NCI-H2171 treated with DMSO at 0.1 percent for 48 hours (cell line): ENCODE results near the gene SFMBT2.
"Not testable (repeated sequence)": the region's sequence is repeated elsewhere in the genome, so short reads cannot be mapped to it uniquely, and the experiment has no call there.

Experiments used
- DNase-seq: peaks from one replicate; lab custom pipeline; 2025; lab: John Stamatoyannopoulos, UW

Gene SFMBT2

DNA sequence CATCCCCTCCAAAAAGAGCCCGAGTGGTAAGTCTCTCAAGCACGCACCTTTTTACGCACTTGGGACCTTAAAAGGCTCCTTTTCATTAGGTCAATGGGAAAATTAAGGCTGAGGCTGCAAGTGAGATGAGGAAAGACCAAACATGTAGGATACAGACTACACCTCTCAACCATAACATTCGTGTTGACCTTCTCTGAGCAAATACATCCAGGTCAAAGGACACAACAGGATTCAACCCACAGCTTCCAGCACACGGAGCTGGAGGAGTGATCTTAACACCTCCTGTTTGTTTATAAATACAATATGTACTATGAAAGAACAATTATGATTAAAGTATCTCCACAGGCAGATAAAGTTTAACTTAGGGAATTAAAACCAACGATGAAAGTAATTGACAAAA lies 9.7 kb downstream of the SFMBT2 start:
- no peak for DNase-seq

DNA sequence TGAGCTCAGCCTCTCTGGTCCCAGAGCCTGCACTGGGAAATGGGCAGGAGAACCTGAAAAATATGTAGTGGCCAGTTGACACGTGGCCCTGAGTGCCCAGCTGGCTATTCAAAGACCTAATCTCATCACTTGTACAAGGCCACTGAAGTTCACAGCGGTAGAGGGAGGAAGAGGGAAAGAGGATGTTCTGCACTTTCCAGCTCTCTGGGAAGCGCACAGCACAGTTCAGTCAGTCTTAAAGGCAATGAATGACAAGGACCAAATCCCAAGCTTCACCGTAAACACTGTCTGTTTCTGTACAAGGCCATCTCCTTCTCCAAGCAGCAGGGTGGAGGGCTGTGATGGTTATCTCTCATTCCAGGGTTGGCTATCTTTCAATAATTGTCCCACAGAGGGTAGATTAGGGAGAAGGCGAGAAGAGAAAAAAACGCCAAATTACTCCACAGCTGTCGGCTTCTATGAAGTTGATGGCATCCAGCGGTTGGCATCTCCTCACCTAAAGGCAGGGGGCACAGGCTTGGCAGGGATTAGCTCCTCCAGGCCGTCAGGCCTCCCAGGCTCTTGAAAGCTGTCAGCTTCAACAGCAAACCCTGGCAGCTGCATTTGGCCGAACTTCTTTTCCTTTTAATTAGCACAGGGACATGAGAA lies 10.6 kb downstream of the SFMBT2 start:
- DNase-seq = no peak

DNA sequence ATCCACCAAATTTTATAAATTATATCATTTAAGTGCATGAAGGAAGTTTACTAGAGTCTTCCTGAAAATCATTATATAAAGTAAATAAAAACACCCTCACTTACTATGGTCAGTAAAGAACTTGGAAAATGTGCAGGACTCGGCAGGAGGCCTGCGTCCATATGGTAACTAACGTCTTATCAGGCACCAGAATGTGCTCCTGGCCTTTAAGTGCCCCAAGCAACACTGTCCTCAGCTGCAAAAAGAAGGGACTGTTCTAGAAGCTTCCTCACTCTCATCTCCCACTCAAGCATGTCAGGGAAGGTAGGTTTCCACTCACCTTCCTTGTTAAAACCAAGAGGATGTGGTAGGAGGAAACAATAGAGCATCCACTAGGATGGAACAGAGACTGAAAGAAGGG lies 11.3 kb downstream of the SFMBT2 start:
- DNase-seq = no peak

DNA sequence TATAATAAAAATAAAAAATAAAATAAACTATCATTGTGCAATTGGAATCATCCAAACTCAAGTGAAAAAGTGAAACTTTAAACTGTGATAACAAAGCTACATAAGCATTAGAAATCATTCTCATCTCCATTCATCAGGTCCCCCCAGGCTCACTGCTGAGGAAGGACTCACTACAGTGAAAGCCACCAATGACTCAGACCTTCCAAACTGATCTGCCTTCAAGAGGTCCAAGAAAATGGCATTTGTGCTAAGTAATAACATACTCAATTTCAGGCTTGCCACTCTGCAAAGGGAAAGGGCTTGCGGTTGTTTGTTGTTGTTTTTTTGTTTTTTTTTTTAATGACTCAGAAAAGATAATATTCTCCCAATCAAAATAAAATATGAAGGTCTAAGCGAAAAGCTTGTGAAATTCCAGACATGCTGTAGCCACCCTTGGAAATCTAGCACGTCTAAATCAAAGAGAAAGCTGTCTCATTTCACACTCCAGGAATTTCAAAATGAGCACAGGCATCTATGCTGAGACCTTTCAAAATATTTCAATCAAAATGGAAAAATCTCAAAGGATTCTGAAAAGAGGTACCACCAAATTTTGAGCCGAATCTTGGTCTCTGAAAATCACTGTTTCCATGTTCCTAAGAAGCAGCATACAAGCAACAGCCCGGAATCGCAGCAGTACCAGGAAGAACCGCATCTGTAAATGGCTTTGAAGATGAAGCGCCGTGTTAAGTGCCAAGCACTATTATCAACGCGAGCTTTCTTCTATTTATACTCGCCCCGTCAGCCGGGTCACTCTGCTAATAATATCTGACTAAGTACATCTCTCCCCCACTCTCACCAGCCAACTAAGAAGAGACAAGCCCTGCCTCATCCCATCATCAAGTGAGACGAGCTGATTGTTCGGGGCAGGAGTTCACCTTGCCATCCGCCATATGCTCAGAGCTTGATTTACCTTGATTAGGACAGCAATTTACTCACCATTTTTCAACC lies 13.5 kb downstream of the SFMBT2 start:
- no peak for DNase-seq

DNA sequence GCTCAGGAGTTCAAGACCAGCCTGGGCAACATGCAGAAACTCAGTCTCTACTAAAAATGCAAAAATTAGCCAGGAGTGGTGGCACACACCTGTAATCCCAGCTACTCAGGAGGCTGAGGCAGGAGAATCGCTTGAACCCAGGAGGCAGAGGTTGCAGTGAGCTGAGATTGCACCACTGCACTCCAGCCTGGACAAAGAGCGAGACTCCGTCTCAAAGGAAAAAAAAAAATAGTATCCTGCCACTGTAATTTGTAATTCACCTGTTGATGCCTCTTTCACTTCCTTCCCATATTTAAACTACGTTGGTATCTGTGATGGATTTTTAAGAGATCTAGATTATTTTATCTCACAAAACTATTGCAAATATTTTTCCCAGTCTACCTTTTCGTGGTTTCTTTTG lies 18.5 kb downstream of the SFMBT2 start:
- not testable (repeated sequence) for DNase-seq

DNA sequence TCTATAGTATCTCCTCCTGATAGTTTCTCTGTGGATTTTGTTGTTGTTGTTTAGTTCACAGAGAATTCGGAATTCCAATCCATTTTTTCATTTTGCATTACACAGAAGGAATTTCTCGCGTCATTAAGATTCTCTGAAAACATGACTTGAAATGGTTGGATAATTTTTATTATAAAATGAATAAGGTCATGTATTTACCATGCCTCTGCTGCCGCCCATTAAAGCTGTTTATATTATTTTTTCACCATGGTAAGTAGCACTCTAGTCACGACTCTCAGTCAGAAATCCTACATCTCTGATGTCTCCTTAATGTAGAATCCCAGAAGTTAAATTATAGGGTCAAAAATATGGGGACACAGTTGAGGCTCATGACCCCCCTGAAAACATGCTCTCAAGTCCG lies 19.1 kb downstream of the SFMBT2 start:
- DNase-seq = no peak

DNA sequence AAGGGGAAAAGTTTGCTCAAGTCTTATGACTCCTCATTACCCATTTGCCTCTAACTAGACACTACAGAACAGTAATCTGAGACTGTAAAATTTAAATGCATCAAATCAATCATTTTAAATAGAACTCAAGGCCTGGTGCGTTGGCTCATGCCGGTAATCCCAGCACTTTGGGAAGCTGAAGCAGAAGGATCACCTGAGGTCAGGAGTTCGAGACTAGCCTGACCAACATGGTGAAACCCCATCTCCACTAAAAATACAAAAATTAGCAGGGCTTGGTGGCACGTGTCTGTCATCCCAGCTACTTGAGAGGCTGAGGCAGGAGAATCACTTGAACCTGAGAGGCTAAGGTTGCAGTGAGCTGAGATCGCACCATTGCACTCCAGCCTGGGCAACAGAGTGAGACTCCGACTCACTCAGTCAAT lies 20.1 kb downstream of the SFMBT2 start:
- DNase-seq = not testable (repeated sequence)

DNA sequence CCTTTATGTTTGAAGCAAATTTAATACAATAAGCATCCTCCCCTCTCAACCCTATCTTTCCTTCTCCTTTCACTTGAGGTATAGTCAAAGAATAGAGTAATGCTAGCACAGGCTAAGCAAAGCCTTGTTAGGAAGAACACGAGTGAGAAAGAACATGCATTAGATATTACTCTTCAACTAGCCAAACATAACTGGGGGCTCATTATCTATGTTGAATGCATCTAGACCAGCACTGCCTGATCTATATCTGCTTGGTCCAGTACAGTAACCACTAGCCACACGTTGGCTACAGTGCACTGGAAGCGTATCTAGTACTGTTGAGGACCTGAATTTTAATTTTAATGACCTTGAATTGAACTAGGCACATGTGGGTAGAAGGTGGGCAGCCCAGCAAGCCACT lies 21.0 kb downstream of the SFMBT2 start:
- no peak for DNase-seq

DNA sequence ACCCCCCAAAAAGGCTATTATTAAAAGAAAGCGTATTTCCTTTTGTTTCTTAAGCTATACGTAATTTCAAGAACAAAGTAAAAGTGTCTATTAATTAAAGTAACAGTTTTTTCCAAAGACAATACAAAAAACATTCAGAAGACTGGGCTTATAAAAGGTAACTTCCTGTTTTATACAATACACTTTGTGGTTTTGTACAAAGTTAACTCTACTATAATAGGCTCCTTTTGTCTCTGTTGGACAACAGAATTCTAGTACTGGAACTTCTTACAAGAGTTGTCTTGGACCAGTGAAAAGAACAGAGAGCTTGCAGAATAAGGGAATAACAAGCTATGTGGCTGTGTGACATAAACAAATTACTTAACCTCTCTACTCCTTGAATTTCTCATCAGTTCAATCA lies 21.5 kb downstream of the SFMBT2 start:
- DNase-seq = no peak

DNA sequence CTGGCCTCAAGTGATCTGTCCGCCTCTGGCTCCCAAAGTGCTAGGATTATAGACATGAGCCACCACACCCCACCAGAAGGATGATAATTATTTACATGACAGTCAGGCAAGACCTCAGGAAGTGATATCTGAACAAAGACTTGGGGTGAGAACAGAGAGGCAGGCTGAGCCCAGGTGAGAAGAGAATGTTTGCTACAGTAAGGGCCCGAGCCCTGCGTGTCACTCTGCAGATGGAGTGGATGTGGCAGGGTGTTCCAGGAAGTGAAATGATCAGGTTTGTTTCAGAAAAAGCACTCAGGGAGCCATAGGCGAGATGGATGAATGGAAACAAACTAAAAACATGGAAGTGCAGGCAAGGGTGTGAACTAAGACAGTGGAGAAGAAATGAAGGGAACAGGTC lies 22.2 kb downstream of the SFMBT2 start:
- no peak for DNase-seq

DNA sequence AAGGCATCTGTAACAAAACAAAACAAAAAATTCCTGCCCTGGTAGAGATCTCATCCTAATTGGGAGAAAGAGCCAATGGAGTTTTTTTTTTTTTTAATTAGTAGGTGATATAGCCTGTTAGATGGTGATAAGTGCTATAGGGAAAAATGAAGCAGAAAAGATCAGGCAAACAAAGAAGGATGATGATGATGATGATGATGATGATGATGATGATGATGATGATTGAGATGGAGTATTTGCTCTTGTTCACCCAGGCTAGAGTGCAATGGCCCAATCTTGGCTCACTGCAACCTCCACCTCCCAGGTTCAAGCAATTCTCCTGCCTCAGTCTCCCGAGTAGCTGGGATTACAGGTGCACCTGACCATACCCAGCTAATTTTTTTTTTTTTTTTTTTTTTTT lies 22.7 kb downstream of the SFMBT2 start:
- DNase-seq = not testable (repeated sequence)

DNA sequence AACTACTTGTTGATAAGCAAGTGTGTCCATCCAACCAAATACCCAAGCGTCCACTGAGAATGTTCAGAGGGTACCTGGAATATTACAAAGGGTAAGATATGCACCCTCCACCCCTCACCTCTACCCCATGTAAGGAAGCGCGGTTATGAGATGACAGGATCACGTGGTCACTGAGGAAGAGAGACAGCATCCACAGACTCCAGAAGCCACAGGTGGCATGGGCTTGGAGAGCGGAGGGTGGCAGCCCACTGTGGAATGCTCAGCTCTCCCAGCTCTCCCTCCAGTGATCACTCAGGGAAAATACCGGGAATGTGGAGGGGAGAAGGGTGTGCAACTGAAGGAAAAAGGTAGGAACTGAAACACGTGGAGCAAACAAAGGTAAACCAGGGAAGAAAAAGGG lies 25.7 kb downstream of the SFMBT2 start:
- DNase-seq = no peak

DNA sequence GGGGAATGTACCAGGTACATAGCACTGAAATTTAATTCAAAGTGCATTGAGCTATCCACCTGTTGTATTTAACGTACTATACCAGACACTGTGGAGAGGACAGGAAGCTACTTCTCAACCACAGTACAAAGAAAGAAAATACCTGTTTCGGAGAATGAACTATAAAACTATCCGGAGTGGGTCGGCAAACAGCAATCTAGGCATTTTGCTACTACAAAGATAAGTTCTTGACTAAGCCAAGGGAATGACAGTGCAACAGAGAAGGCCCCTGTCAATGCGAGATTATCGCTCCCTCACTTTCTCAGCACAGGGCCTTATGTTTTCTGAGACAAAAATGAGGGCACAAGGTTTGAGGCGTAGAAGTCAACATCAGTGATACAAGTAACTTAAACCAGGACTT lies 27.4 kb downstream of the SFMBT2 start:
- no peak for DNase-seq

DNA sequence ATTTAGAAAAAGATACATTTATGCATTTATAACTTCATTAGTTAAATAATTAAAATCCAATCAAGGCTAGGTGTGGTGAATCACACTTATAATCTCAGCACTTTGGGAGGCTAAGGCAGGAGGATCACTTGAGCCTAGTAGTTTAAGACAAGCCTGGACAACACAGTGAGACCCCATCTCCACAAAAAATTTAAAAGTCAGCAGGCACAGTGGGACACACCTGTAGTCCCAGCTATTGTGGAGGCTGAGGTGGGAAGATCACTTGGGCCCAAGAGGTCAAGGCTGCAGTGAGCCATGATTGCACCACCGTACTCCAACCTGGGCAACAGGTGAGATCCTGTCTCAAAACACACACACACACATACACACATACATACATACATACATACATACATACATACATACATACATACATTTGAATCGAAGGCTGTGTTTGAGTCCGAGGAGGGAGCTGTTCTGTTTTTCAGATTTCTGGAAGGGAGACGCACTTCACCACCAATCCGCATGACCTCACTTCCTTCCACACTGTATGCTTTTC lies 30.1 kb downstream of the SFMBT2 start:
- no peak for DNase-seq

DNA sequence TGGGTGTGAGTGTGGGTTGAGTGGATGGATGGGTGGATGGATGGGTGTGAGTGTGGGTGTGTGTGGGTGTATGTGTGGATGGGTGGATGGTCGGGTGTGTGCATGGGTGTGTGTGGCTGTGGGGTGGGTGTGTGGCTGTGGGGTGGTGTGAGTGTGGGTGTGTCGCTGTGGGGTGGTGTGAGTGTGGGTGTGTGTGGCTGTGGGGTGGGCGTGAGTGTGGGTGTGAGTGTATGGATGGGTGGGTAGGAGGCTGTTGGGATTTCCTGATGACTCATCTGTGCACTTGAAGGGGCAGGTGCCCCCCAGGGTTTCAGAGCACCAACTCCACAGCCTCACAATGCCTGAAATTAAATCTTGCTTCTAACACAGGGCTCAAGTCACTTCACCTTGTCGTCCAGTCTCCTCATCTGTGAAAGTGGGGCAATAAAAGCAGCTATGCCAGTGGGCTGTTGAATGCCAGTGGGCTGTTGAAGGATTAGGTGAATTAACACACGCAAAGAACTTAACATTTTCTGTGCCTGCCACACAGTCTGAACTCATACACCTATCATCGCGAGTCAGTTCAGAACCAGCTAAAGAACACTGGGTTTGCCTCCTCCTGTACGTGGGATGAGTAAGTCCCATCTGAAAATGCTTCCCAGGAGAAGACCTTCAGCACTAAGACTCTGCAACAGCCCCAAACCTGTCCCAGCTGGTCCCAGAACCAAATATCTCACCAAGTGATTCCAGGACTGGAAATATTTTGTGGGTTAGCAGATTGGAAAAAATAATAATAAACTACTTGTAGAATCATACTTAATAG lies 32.0 kb downstream of the SFMBT2 start:
- no peak for DNase-seq

DNA sequence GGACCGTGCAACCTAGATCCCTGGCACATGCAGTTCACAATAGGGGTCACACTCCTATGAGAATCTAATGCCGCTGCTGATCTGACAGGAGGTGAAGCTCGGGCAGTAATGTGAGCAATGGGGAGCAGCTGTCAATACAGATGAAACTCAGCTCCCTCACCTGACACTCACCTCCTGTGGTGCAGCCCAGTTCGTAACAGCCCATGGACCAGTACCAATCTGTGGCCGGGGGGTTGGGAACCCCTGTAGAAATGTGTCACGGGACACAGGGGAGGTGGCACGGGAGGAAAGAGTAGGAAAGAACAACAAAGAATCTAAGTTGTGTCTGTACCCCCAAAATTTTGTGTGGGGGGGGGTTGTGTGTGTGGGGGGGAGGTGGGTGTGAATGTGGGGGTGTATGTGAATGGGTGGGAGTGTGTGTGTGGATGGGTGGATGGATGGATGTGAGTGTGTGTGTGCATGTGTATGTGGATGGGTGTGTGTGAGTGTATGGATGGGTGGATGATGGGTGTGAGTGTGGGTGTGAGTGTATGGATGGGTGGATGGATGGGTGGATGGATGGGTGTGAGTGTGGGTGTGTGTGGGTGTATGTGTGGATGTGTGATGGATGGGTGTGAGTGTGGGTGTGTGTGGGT lies 33.1 kb downstream of the SFMBT2 start:
- no peak for DNase-seq

DNA sequence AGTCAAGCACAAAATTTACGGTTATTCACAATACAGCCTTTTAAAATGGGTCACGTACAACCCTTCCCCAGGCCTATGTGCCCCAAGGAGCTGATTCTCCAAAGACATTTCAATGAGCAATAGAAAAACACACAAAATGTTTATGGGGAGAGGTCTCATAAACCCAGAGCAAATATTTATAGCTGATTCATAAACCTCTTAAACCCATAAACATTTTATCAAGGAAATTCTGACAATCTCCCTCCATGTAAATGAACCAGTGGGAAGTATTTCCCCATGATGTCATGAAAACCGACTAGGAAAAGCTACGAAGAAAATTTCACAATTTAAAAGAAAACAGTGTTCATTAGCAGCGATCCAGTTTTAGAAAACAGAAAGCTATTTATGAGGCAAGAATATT lies 36.0 kb downstream of the SFMBT2 start:
- no peak for DNase-seq

DNA sequence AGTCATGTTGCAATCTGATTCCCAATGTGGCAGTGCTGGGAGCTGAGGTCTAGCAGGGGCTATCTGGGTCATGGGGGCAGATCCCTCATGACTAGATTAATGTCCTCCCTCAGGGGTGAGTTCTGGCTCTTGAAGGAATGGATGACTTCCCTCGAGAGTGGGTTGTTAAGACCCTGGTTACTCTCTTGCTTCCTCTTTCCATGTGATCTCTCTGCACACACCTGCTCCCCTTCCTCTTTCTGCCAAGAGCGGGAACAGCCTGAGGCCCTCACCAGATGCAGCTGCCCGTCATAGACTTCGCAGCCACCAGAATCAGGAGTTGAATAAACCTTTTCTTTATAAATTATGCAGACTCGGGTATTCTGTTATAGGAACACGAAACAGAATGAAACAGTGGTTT lies 37.8 kb downstream of the SFMBT2 start:
- no peak for DNase-seq

DNA sequence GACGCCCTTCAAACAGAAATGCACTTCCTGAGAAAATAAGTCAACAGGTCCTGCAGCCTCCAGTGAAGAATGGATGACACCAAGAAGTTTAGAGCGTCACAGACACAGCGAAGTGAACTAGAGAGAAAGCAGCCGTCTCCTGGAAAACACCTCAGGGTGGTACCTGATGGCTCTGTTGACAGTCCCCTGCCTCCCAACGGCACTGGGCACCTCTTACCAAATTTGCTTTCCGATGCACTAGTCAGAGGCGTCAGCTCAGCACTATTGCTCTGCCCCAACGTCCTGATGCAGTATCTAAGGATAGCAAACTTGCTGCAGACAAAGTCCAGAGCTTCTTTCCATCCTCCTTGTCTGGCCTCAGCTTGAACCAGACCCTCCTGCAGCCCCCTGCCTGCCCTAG lies 38.3 kb downstream of the SFMBT2 start:
- DNase-seq = no peak

DNA sequence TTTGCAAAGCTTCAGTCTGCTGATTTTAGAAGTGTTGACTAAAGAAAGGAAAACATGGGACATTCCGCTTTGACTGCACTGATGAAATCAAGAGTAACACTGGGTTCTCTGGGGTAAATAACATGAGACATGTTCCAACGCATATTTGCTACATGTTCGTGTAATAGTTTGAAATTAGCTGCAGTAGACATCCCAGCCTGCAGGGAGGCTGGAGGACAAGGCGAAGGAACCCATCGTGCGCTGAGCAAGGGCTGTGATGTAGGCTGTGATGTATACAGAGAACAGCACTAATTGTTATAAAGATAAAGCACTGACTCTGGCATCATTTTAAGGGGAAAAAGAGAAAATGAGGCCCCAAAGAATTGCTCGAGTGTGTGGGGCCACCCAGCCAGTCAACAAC lies 40.3 kb downstream of the SFMBT2 start:
- DNase-seq = no peak

DNA sequence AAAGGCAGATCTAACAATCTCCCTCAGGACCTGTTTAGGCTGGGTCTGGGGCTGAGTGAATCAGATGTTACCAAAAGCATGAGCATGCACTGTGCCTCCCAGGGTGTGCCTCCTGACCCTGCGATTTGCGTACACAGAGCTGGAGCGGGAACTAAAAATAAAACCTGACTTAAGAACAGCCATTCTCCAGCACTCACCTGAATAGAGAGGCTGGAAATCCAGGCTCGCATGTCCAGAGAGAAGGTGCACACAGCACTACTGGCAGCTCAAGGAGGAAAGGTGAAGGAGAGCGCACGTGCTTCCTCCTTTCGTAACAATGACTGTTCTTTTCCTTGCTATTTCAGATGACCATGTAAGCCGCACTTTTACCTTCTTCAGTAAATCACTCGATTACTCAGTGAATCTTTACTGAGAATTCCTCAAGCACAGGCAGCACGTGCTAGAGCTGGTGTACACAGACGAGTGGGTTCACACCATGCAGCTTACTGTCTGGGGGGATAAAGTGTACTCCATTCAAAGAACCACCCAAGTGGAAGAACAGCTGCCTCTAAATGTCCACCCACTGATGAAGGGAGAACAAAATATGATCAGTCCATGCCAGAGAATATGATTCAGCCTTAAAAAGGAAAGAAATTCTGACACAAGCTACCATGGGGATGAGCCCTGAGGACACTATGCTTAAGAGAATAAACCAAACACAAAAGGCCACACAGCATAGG lies 45.6 kb downstream of the SFMBT2 start:
- no peak for DNase-seq
